ENCODE measurements around the gene INO80.

INO80 gene

GRCh38 chr15:41128174-41128902 lies 12.3 kb upstream of the INO80 start:
- H3K4me3 Mint-ChIP-seq: no peak overlapping the region
- H3K9me3 Mint-ChIP-seq: peaks cover 0 to 8% of the 10 kb centered on the region in 2 donors
- no peak overlapping the region for H3K27ac Mint-ChIP-seq
- H3K4me1 Mint-ChIP-seq: no peaks in the 10 kb centered on the region
- DNase-seq (no peak), ATAC-seq (no peak)
- peaks cover 40% of the 10 kb centered on the region for H3K27me3 Mint-ChIP-seq

- DNase-seq (no peak), ATAC-seq (no peak)
- Mint-ChIP-seq H3K4me3 (no peak overlapping the region), H3K4me1 (no peaks in the 10 kb centered on the region), H3K27ac (no peak overlapping the region), H3K9me3 (no peaks in the 10 kb centered on the region), H3K27me3 (peaks cover 32% of the 10 kb centered on the region)
These were observed 10.0 kb upstream of the INO80 start for GRCh38 chr15:41125931-41126642.

GRCh38 chr15:41125063-41125669 lies 9.1 kb upstream of the INO80 start:
- H3K27me3 Mint-ChIP-seq: peaks cover 32% of the 10 kb centered on the region
- ATAC-seq (no peak), DNase-seq (no peak)
- H3K9me3 Mint-ChIP-seq: no peaks in the 10 kb centered on the region
- H3K4me1 Mint-ChIP-seq: no peaks in the 10 kb centered on the region
- H3K4me3 Mint-ChIP-seq: no peak overlapping the region
- no peak overlapping the region for H3K27ac Mint-ChIP-seq

GRCh38 chr15:41124058-41124457 lies 8.0 kb upstream of the INO80 start:
- no peak overlapping the region for H3K4me3 Mint-ChIP-seq
- no peaks in the 10 kb centered on the region for H3K4me1 Mint-ChIP-seq
- no peak overlapping the region for H3K27ac Mint-ChIP-seq
- DNase-seq (no peak), ATAC-seq (no peak)
- H3K9me3 Mint-ChIP-seq: no peaks in the 10 kb centered on the region
- peaks cover 32% of the 10 kb centered on the region for H3K27me3 Mint-ChIP-seq

GRCh38 chr15:41122849-41123248 lies 6.8 kb upstream of the INO80 start:
- Mint-ChIP-seq H3K27me3 (peaks cover 32% of the 10 kb centered on the region), H3K9me3 (no peaks in the 10 kb centered on the region), H3K27ac (no peak overlapping the region), H3K4me3 (no peak overlapping the region), H3K4me1 (no peaks in the 10 kb centered on the region)
- DNase-seq (no peak), ATAC-seq (no peak)

- ATAC-seq: no peak
These were observed 5.9 kb upstream of the INO80 start for GRCh38 chr15:41121951-41122350.

GRCh38 chr15:41116962-41117252 lies 827 bp upstream of the INO80 start:
- Mint-ChIP-seq H3K4me1 (peaks cover 28% of the 10 kb centered on the region), H3K27me3 (no peaks in the 10 kb centered on the region), H3K9me3 (no peaks in the 10 kb centered on the region), H3K27ac (peak overlapping the region; percentile 100), H3K4me3 (peak overlapping the region; percentile 98 to 100)
- DNase-seq (no peak), ATAC-seq (no peak)

More at GRCh38 chr15:41121951-41122350, 5.9 kb upstream of the INO80 start:
- Mint-ChIP-seq H3K9me3 (no peaks in the 10 kb centered on the region), H3K27ac (no peak overlapping the region), H3K4me1 (peaks cover under 1% of the 10 kb centered on the region), H3K27me3 (peaks cover 25% of the 10 kb centered on the region), H3K4me3 (no peak overlapping the region)
- no peak for DNase-seq

GRCh38 chr15:41115652-41116115 lies 396 bp downstream of the INO80 start:
- Mint-ChIP-seq H3K4me1 (peaks cover 28% of the 10 kb centered on the region), H3K27me3 (no peaks in the 10 kb centered on the region), H3K9me3 (no peaks in the 10 kb centered on the region), H3K4me3 (peak overlapping the region; percentile 98 to 100), H3K27ac (peak overlapping the region; percentile 100)
- peak; percentile 75 for ATAC-seq
- peak in 1 of 2 donors; percentile 73 for DNase-seq

GRCh38 chr15:41115161-41115651 lies 874 bp downstream of the INO80 start:
- Mint-ChIP-seq H3K4me3 (peak overlapping the region; percentile 98 to 100), H3K27ac (peak overlapping the region; percentile 100)
- ATAC-seq: no peak

GRCh38 chr15:41106947-41107346 lies 9.1 kb downstream of the INO80 start:
- DNase-seq: no peak
- peaks cover 14% of the 10 kb centered on the region for H3K4me1 Mint-ChIP-seq
- H3K27ac Mint-ChIP-seq: peak overlapping the region; percentile 25 to 51
- no peak overlapping the region for H3K4me3 Mint-ChIP-seq
- no peaks in the 10 kb centered on the region for H3K27me3 Mint-ChIP-seq
- no peaks in the 10 kb centered on the region for H3K9me3 Mint-ChIP-seq
- ATAC-seq: no peak

More at GRCh38 chr15:41115161-41115651, 874 bp downstream of the INO80 start:
- Mint-ChIP-seq H3K27me3 (no peaks in the 10 kb centered on the region), H3K4me1 (peaks cover 28% of the 10 kb centered on the region), H3K9me3 (no peaks in the 10 kb centered on the region)
- no peak for DNase-seq

- peaks cover 14% of the 10 kb centered on the region for H3K4me1 Mint-ChIP-seq
These were observed 10.4 kb downstream of the INO80 start for GRCh38 chr15:41105348-41106334.

GRCh38 chr15:41104234-41104633 lies 11.8 kb downstream of the INO80 start:
- no peak overlapping the region for H3K27ac Mint-ChIP-seq
- H3K4me1 Mint-ChIP-seq: peaks cover 14% of the 10 kb centered on the region
- ATAC-seq (no peak), DNase-seq (no peak)
- H3K27me3 Mint-ChIP-seq: no peaks in the 10 kb centered on the region
- H3K4me3 Mint-ChIP-seq: no peak overlapping the region
- H3K9me3 Mint-ChIP-seq: no peaks in the 10 kb centered on the region

More at GRCh38 chr15:41105348-41106334, 10.4 kb downstream of the INO80 start:
- DNase-seq (no peak), ATAC-seq (no peak)
- no peaks in the 10 kb centered on the region for H3K27me3 Mint-ChIP-seq
- H3K27ac Mint-ChIP-seq: peak overlapping the region in 1 of 2 donors; percentile 63
- no peak overlapping the region for H3K4me3 Mint-ChIP-seq
- no peaks in the 10 kb centered on the region for H3K9me3 Mint-ChIP-seq

- Mint-ChIP-seq H3K27me3 (no peaks in the 10 kb centered on the region), H3K4me3 (no peak overlapping the region), H3K9me3 (no peaks in the 10 kb centered on the region), H3K27ac (peak overlapping the region in 1 of 2 donors; percentile 2), H3K4me1 (peaks cover 8% of the 10 kb centered on the region)
- DNase-seq (no peak), ATAC-seq (no peak)
These were observed 13.2 kb downstream of the INO80 start for GRCh38 chr15:41102854-41103253.

GRCh38 chr15:41096178-41096577 lies 19.9 kb downstream of the INO80 start:
- no peak for DNase-seq
- H3K4me3 Mint-ChIP-seq: no peak overlapping the region
- no peaks in the 10 kb centered on the region for H3K9me3 Mint-ChIP-seq
- no peaks in the 10 kb centered on the region for H3K27me3 Mint-ChIP-seq
- ATAC-seq: no peak
- H3K4me1 Mint-ChIP-seq: no peaks in the 10 kb centered on the region
- H3K27ac Mint-ChIP-seq: peak overlapping the region in 1 of 2 donors; percentile 36

GRCh38 chr15:41085029-41085428 lies 31.1 kb downstream of the INO80 start:
- ATAC-seq (no peak), DNase-seq (no peak)
- Mint-ChIP-seq H3K27me3 (no peaks in the 10 kb centered on the region), H3K9me3 (no peaks in the 10 kb centered on the region), H3K4me1 (peaks cover 5% of the 10 kb centered on the region), H3K4me3 (no peak overlapping the region), H3K27ac (no peak overlapping the region)
